GM21723 (cell line): ENCODE results near the gene DTL.

Experiments
- ATAC-seq: cut with Tn5 transposase; IDR thresholded peaks from one replicate; pipeline ENCODE4 v1.9.1; 2021; ENCODE audit warnings: mild to moderate bottlenecking, moderate library complexity; ENCODE audit not compliant: unreplicated experiment

DTL gene

GRCh38 chr1:212089560-212090163, 54.1 kb downstream of the DTL start:
- ATAC-seq: no peak

- ATAC-seq: no peak
These were observed 56.0 kb downstream of the DTL start for GRCh38 chr1:212091438-212092121.

- no peak for ATAC-seq
These were observed 61.8 kb downstream of the DTL start for GRCh38 chr1:212097360-212097759.

GRCh38 chr1:212098310-212098709, 62.8 kb downstream of the DTL start:
- no peak for ATAC-seq

GRCh38 chr1:212098771-212099170, 63.2 kb downstream of the DTL start:
- no peak for ATAC-seq

GRCh38 chr1:212101251-212101650, 65.7 kb downstream of the DTL start:
- ATAC-seq: no peak

- no peak for ATAC-seq
These were observed 66.2 kb downstream of the DTL start for GRCh38 chr1:212101735-212102134.

GRCh38 chr1:212104586-212105325, 69.2 kb downstream of the DTL start:
- ATAC-seq: no peak

- no peak for ATAC-seq
These were observed 70.8 kb downstream of the DTL start for GRCh38 chr1:212106286-212106792.

- ATAC-seq: no peak
These were observed 71.9 kb downstream of the DTL start for GRCh38 chr1:212107481-212107880.

- no peak for ATAC-seq
These were observed 72.6 kb downstream of the DTL start for GRCh38 chr1:212108187-212108586.

- ATAC-seq: no peak
These were observed 73.4 kb downstream of the DTL start for GRCh38 chr1:212108981-212109380.

- ATAC-seq: no peak
These were observed 74.2 kb downstream of the DTL start for GRCh38 chr1:212109728-212110127.

GRCh38 chr1:212110617-212111016, 75.1 kb downstream of the DTL start:
- ATAC-seq: no peak

- no peak for ATAC-seq
These were observed 76.0 kb downstream of the DTL start for GRCh38 chr1:212111536-212111935.

GRCh38 chr1:212113706-212114105, 78.2 kb downstream of the DTL start:
- no peak for ATAC-seq

- ATAC-seq: no peak
These were observed 82.8 kb downstream of the DTL start for GRCh38 chr1:212118167-212118871.

GRCh38 chr1:212118872-212119260, 83.3 kb downstream of the DTL start:
- ATAC-seq: no peak

- no peak for ATAC-seq
These were observed 83.9 kb downstream of the DTL start for GRCh38 chr1:212119397-212119837.

- no peak for ATAC-seq
These were observed 84.3 kb downstream of the DTL start for GRCh38 chr1:212119863-212120262.

- no peak for ATAC-seq
These were observed 86.2 kb downstream of the DTL start for GRCh38 chr1:212121779-212122178.
